HepG2 (cell line): ENCODE measurements around the gene XPO5. TPM values are rescaled to one million over a fixed set of nuclear protein-coding genes. Genes with fewer than 3 reads are reported as not detected.
A peak's percentile ranks its signal among the peaks of the same experiment; 100 is the strongest.

Experiments used
- ARNT2 ChIP-seq: sonication (generic); formaldehyde crosslinking; IDR thresholded peaks from 2 replicates; pipeline ENCODE4 v1.8.0; 2022; ENCODE audit warnings: mild to moderate bottlenecking, low read depth, missing genetic modification reagents, moderate library complexity
- NFYC ChIP-seq: IDR thresholded peaks from 2 replicates; pipeline ENCODE4 v1.6.1; 2016; ENCODE audit warnings: missing genetic modification reagents, missing compliant biosample characterization
- PHB2 ChIP-seq: fragments of 450-650 bp; IDR thresholded peaks from 2 replicates; pipeline ENCODE4 v1.6.1; 2018; ENCODE audit not compliant: partially characterized antibody
- SIX1 ChIP-seq: sonication (generic); formaldehyde crosslinking; IDR thresholded peaks from 2 replicates; pipeline ENCODE4 v1.4.0; 2020; ENCODE audit warnings: missing genetic modification reagents, borderline replicate concordance
- SP140L ChIP-seq: sonication (generic); formaldehyde crosslinking; IDR thresholded peaks from 2 replicates; pipeline ENCODE4 v1.4.0; 2020; ENCODE audit warnings: missing genetic modification reagents, borderline replicate concordance
- ZBTB40 ChIP-seq, 2 experiments: fragments of 450-650 bp in 1 of 2; sonication (generic) in 1 of 2; formaldehyde crosslinking in 1 of 2; IDR thresholded peaks; 2 replicates each; pipeline versions ENCODE4 v1.6.1 to v1.8.0; 2016 to 2022; ENCODE audit warnings: antibody characterized with exemption in 1 of 2, mild to moderate bottlenecking in 1 of 2, missing genetic modification reagents in 1 of 2
- ZBTB43 ChIP-seq: sonication (generic); formaldehyde crosslinking; conservative IDR thresholded peaks from 2 replicates; pipeline ENCODE4 v1.4.0; 2020; ENCODE audit warnings: missing genetic modification reagents
- ZFP62 ChIP-seq: sonication (generic); formaldehyde crosslinking; IDR thresholded peaks from 2 replicates; pipeline ENCODE4 v1.4.0; 2020; ENCODE audit warnings: missing genetic modification reagents
- ZNF142 ChIP-seq: sonication (generic); formaldehyde crosslinking; IDR thresholded peaks from 2 replicates; pipeline ENCODE4 v1.4.0; 2020; ENCODE audit warnings: missing genetic modification reagents
- ZNF580 ChIP-seq: IDR thresholded peaks from 2 replicates; pipeline ENCODE4 v1.6.1; 2016; ENCODE audit warnings: low read depth, borderline replicate concordance
- ZNF775 ChIP-seq: sonication (generic); formaldehyde crosslinking; IDR thresholded peaks from 2 replicates; pipeline ENCODE4 v1.4.0; 2020; ENCODE audit warnings: missing genetic modification reagents, mild to moderate bottlenecking, moderate library complexity, borderline replicate concordance
- polyA plus RNA-seq, 8 experiments: library from polyadenylated mRNA; depleted of rRNA in 3 of 8; stranded (reverse) in 7 of 8; unstranded in 1 of 8; fragments of >200 nt; fragmentation: Illumina TruSeq in 4 of 8; extraction: Trizol in 4 of 8; gene quantifications; 2 replicates each; pipeline versions ENCODE4 v1.2.1 to v1.2.3, GENCODE V29; 2011 to 2016; ENCODE audit warnings: low read depth in 4 of 8, missing spikeins in 1 of 8, mixed read lengths in 1 of 8; ENCODE audit not compliant: insufficient read depth in 1 of 8
- total RNA-seq, 5 experiments: library from RNA; depleted of rRNA; stranded (reverse); fragments of >200 nt; fragmentation: Illumina TruSeq; extraction: Trizol; gene quantifications; 2 replicates each; pipeline ENCODE4 v1.2.3, GENCODE V29; 2016; ENCODE audit warnings: low read depth in 1 of 5

XPO5 gene
- total and polyA plus RNA-seq, 2 of the 13 experiments (the other 11 are each of a cell fraction or from before 2014, with no cell fraction given) = 52.2 to 68.0 TPM

- no peak for TF ChIP-seq ZBTB40 (IDR thresholded peaks at IDR 0.05)
- TF ChIP-seq ZBTB40 (CRISPR knock-in tag; IDR thresholded peaks at IDR 0.05) = no peak
- TF ChIP-seq ZNF142 (CRISPR knock-in tag) = 0 out of 2 replicates have a peak, but pooled peaks have one; percentile 58
- no peak for TF ChIP-seq ZNF775 (CRISPR knock-in tag)
- no peak for TF ChIP-seq SP140L (CRISPR knock-in tag)
- TF ChIP-seq SIX1 (CRISPR knock-in tag) = 0 out of 2 replicates have a peak, but pooled peaks have one; percentile 8
- TF ChIP-seq ARNT2 = no peak
- no peak for TF ChIP-seq ZBTB43 (CRISPR knock-in tag)
- TF ChIP-seq ZFP62 (CRISPR knock-in tag) = no peak
- TF ChIP-seq NFYC (CRISPR knock-in tag) = no peak
- TF ChIP-seq ZNF580 (CRISPR knock-in tag) = peak; percentile 41; the same call in 1 of the 2 replicates
- no peak for TF ChIP-seq PHB2
Observed at GRCh38 chr6:43488667-43489276, 87.1 kb downstream of the XPO5 start (continued).
